A549 (cell line): ENCODE data around the gene ZNF331. TPM values are rescaled to one million over a fixed set of nuclear protein-coding genes. Genes with fewer than 3 reads are reported as not detected.

Source experiments
- ATAC-seq, 2 experiments: fragments of 200-7000 bp in 1 of 2; fragments of >200 bp in 1 of 2; cut with Nextera tagmentation in 1 of 2; cut with Tn5 transposase in 1 of 2; 3 replicates each; pipeline versions ENCODE4 v1.8.0 to v1.9.1; 2018 to 2020; ENCODE audit warnings: mild to moderate bottlenecking in 1 of 2, moderate library complexity in 1 of 2
- CTCF ChIA-PET: fragments of 300-600 bp; sonication (Branson Sonifier 250); formaldehyde crosslinking; extraction: SDS; loops from one replicate; lab custom pipeline; 2021; ENCODE audit warnings: antibody characterized with exemption, inconsistent platforms; lab: Yijun Ruan, JAX
- POLR2A ChIA-PET: fragments of 350-600 bp; formaldehyde crosslinking; extraction: SDS; loops from one replicate; lab custom pipeline; 2021; ENCODE audit warnings: antibody characterized with exemption, inconsistent platforms; lab: Yijun Ruan, JAX
- DNase-seq, 2 experiments: peaks; one replicate each; pipeline versions ENCODE4 v3.0.0 to v3.0.0-alpha.2; 2011 to 2016; ENCODE audit warnings: low read depth in 1 of 2, low spot score in 1 of 2
- FAIRE-seq: peaks from 2 replicates; lab custom pipeline; 2011; peaks lifted over from hg19 to GRCh38; lab: Jason Lieb, UNC
- H3K27ac ChIP-seq, 2 experiments: fragments of >200 bp; sonication (Bioruptor Twin); formaldehyde crosslinking; 3 replicates each; pipeline ENCODE4 v1.5.1; 2016 to 2017
- H3K4me1 ChIP-seq: fragments of >200 bp; sonication (Bioruptor Twin); formaldehyde crosslinking; 3 replicates; pipeline ENCODE4 v1.6.1; 2016
- H3K4me2 ChIP-seq: fragments of >200 bp; sonication (Bioruptor Twin); formaldehyde crosslinking; 3 replicates; pipeline ENCODE4 v1.6.1; 2016
- H3K4me3 ChIP-seq: fragments of >200 bp; sonication (Bioruptor Twin); formaldehyde crosslinking; 3 replicates; pipeline ENCODE4 v1.5.1; 2016
- H3K9me3 ChIP-seq: fragments of >200 bp; sonication (Bioruptor Twin); formaldehyde crosslinking; 3 replicates; pipeline ENCODE4 v1.6.1; 2016
- ATOH8 ChIP-seq: fragments of 250-450 bp; sonication (Bioruptor Pico); IDR thresholded peaks from 2 replicates; pipeline ENCODE4 v1.5.0; 2020; ENCODE audit warnings: low read depth, mild to moderate bottlenecking, moderate library complexity
- BHLHE40 ChIP-seq: IDR thresholded peaks from 2 replicates; pipeline ENCODE4 v1.6.1; 2012; ENCODE audit warnings: low read depth, low read length, inconsistent platforms
- CBX2 ChIP-seq: fragments of 200-600 bp; sonication (generic); IDR thresholded peaks from 2 replicates; pipeline ENCODE4 v1.6.1; 2016; ENCODE audit warnings: low read depth, mild to moderate bottlenecking, borderline replicate concordance
- CEBPB ChIP-seq, 2 experiments: fragments of >200 bp in 1 of 2; sonication (Bioruptor Twin) in 1 of 2; formaldehyde crosslinking in 1 of 2; IDR thresholded peaks; 2 replicates each; pipeline ENCODE4 v1.6.1; 2012 to 2016
- CHD2 ChIP-seq: fragments of 150-350 bp; IDR thresholded peaks from 2 replicates; pipeline ENCODE4 v1.6.1; 2014; ENCODE audit warnings: low read length; ENCODE audit not compliant: partially characterized antibody
- CHD4 ChIP-seq: fragments of 200-600 bp; sonication (generic); IDR thresholded peaks from 2 replicates; pipeline ENCODE4 v1.6.1; 2016; ENCODE audit warnings: antibody characterized with exemption, mild to moderate bottlenecking, borderline replicate concordance
- EHF ChIP-seq: fragments of 250-450 bp; sonication (Bioruptor Pico); IDR thresholded peaks from 2 replicates; pipeline ENCODE4 v1.5.0; 2020; ENCODE audit warnings: mild to moderate bottlenecking
- ELK1 ChIP-seq: fragments of 150-350 bp; IDR thresholded peaks from 2 replicates; pipeline ENCODE4 v1.6.1; 2014; ENCODE audit warnings: low read depth, mild to moderate bottlenecking, low read length
- FOSB ChIP-seq: fragments of 250-450 bp; sonication (Bioruptor Pico); IDR thresholded peaks from 2 replicates; pipeline ENCODE4 v1.5.0; 2020; ENCODE audit warnings: mild to moderate bottlenecking, moderate library complexity
- FOSL2 ChIP-seq, 2 experiments: fragments of 450-650 bp in 1 of 2; fragments of >200 bp in 1 of 2; sonication (Bioruptor Twin) in 1 of 2; formaldehyde crosslinking; IDR thresholded peaks; 2 replicates each; pipeline versions ENCODE4 v1.5.0 to v1.6.1; 2016 to 2020; ENCODE audit warnings: mild to moderate bottlenecking in 1 of 2, moderate library complexity in 1 of 2
- FOXS1 ChIP-seq: fragments of 250-450 bp; sonication (Bioruptor Pico); IDR thresholded peaks from 2 replicates; pipeline ENCODE4 v1.5.0; 2020; ENCODE audit warnings: mild to moderate bottlenecking, moderate library complexity
- GATA3 ChIP-seq: IDR thresholded peaks from 2 replicates; pipeline ENCODE4 v1.6.1; 2012; ENCODE audit warnings: borderline replicate concordance
- HES2 ChIP-seq: fragments of >200 bp; sonication (Bioruptor Twin); formaldehyde crosslinking; IDR thresholded peaks from 2 replicates; pipeline ENCODE4 v1.6.1; 2016
- HOXA7 ChIP-seq: fragments of 250-450 bp; sonication (Bioruptor Pico); IDR thresholded peaks from 2 replicates; pipeline ENCODE4 v1.5.0; 2020; ENCODE audit warnings: mild to moderate bottlenecking, moderate library complexity
- JUNB ChIP-seq: fragments of >200 bp; sonication (Bioruptor Twin); formaldehyde crosslinking; IDR thresholded peaks from 2 replicates; pipeline ENCODE4 v1.6.1; 2016
- KDM1A ChIP-seq: fragments of 200-600 bp; sonication (generic); IDR thresholded peaks from 2 replicates; pipeline ENCODE4 v1.6.1; 2016; ENCODE audit warnings: low read depth, mild to moderate bottlenecking
- KDM5A ChIP-seq: fragments of 200-600 bp; sonication (generic); IDR thresholded peaks from 2 replicates; pipeline ENCODE4 v1.6.1; 2016; ENCODE audit warnings: antibody characterized with exemption, mild to moderate bottlenecking
- NFE2L2 ChIP-seq: fragments of 150-350 bp; conservative IDR thresholded peaks from 2 replicates; pipeline ENCODE4 v1.6.1; 2014; ENCODE audit warnings: low read length
- PBX3 ChIP-seq: IDR thresholded peaks from 2 replicates; pipeline ENCODE4 v1.6.1; 2012
- POLR2AphosphoS2 ChIP-seq: conservative IDR thresholded peaks from 2 replicates; pipeline ENCODE4 v1.6.1; 2012; ENCODE audit warnings: low read length, improper control_type of control experiment, inconsistent platforms
- TFCP2L1 ChIP-seq: fragments of 250-450 bp; sonication (Bioruptor Pico); IDR thresholded peaks from 2 replicates; pipeline ENCODE4 v1.5.0; 2021; ENCODE audit warnings: mild to moderate bottlenecking
- WGBS: methylation state at CpG from one replicate; pipeline ENCODE4 v1.1.6; 2017; ENCODE audit errors: missing lambda C conversion rate; 5-methylcytosine and 5-hydroxymethylcytosine counted together
- polyA plus RNA-seq, 4 experiments: library from polyadenylated mRNA; depleted of rRNA in 3 of 4; stranded (reverse); fragments of >200 nt; fragmentation: RNase III in 1 of 4; extraction: RNeasy Plus Mini Kit Qiagen cat#74134 plus additional on column Dnase treatment in 1 of 4; gene quantifications; 2 replicates in 3 of 4; 3 replicates in 1 of 4; pipeline ENCODE4 v1.2.3, GENCODE V29; 2011 to 2017

ZNF331 gene
- polyA plus RNA-seq, 2 of the 4 experiments (the other 2 are of a cell fraction) = 14.5 to 18.1 TPM

GRCh38 chr19:53581871-53582279 is 43.9 kb downstream of the ZNF331 start:
- no peak for TF ChIP-seq ELK1
- TF ChIP-seq TFCP2L1 (CRISPR knock-in tag) = no peak
- no peak for TF ChIP-seq CBX2
- TF ChIP-seq KDM5A = no peak
- no peak for TF ChIP-seq FOXS1 (CRISPR knock-in tag)
- H3K27ac ChIP-seq = no peak overlapping the region
- peaks cover 85% of the 10 kb centered on the region for H3K9me3 ChIP-seq
- ATAC-seq (peak; percentile 30 to 45; a peak in 3 of 6 replicates), FAIRE-seq (no peak), DNase-seq (no peak)
- POLR2A ChIA-PET = no interaction called here
- 61% methylated on average over 6 of the region's 6 CpGs for WGBS
- CTCF ChIA-PET = no interaction called here
- no peak overlapping the region for H3K4me3 ChIP-seq
- H3K4me1 ChIP-seq = no peaks in the 10 kb centered on the region
- no peak overlapping the region for H3K4me2 ChIP-seq

GRCh38 chr19:53583181-53583580 is 45.2 kb downstream of the ZNF331 start:
- no peak for DNase-seq
- FAIRE-seq = no peak
- no peak for TF ChIP-seq PBX3
- no peak for TF ChIP-seq POLR2AphosphoS2
- TF ChIP-seq FOSB (CRISPR knock-in tag) = no peak
- TF ChIP-seq EHF (CRISPR knock-in tag) = no peak
- no peak for TF ChIP-seq GATA3
- TF ChIP-seq JUNB = no peak
- no peak for TF ChIP-seq HOXA7 (CRISPR knock-in tag)
- TF ChIP-seq HES2 = no peak
- TF ChIP-seq CHD2 = no peak
- CTCF ChIA-PET = interaction anchor here (0.7 to 1.0 kb wide), 4 partner anchors 16 to 1837 kb away, joined by 3 read pairs; no protein-coding TSS in a partner anchor
- Histone ChIP-seq H3K4me1 (no peaks in the 10 kb centered on the region), H3K4me2 (no peak overlapping the region), H3K27ac (no peak overlapping the region), H3K9me3 (peaks cover 75% of the 10 kb centered on the region), H3K4me3 (no peak overlapping the region)
- no peak for ATAC-seq
- 36% methylated on average over 3 of the region's 3 CpGs for WGBS
- POLR2A ChIA-PET = no interaction called here

- FAIRE-seq = no peak
These were observed 48.3 kb downstream of the ZNF331 start for GRCh38 chr19:53586277-53586691.

More at GRCh38 chr19:53586277-53586691, 48.3 kb downstream of the ZNF331 start:
- WGBS = 27% methylated on average over 6 of the region's 6 CpGs
- TF ChIP-seq CHD4 (no peak), FOXS1 (CRISPR knock-in tag) (no peak), HES2 (no peak), BHLHE40 (no peak), NFE2L2 (no peak), FOSL2 (IDR thresholded peaks at IDR 0.05) (no peak), FOSL2 (CRISPR knock-in tag; IDR thresholded peaks at IDR 0.05) (no peak), CBX2 (no peak), KDM1A (no peak), CEBPB (IDR thresholded peaks at IDR 0.05) (no peak), ATOH8 (CRISPR knock-in tag) (no peak), EHF (CRISPR knock-in tag) (no peak), PBX3 (no peak)
- ChIA-PET CTCF (interaction anchor here (0.6 kb wide), 1 partner anchor 1393 kb away, joined by 3 read pairs; no protein-coding TSS in a partner anchor), POLR2A (no interaction called here)
- H3K9me3 ChIP-seq = peaks cover 51% of the 10 kb centered on the region
- H3K4me2 ChIP-seq = no peak overlapping the region
- ATAC-seq (no peak), DNase-seq (no peak)
- no peak overlapping the region for H3K4me3 ChIP-seq
- no peaks in the 10 kb centered on the region for H3K4me1 ChIP-seq
- H3K27ac ChIP-seq = no peak overlapping the region
